Neuronal stem cell (in vitro differentiated cells): ENCODE results near the gene SPEM2.

Source experiments
- DNase-seq: peaks from one replicate; pipeline ENCODE4 v3.0.0-alpha.2; 2013; ENCODE audit warnings: low spot score
- H2AFZ ChIP-seq: one replicate; pipeline ENCODE4 v1.6.1; 2013; ENCODE audit warnings: mild to moderate bottlenecking, low read length, inconsistent platforms
- H2AK5ac ChIP-seq: 2 replicates; pipeline ENCODE4 v1.6.1; 2013; ENCODE audit warnings: low read depth, mild to moderate bottlenecking, inconsistent platforms, low read length, moderate library complexity, mixed read lengths
- H2BK120ac ChIP-seq: 2 replicates; pipeline ENCODE4 v1.6.1; 2013; ENCODE audit warnings: low read depth, mild to moderate bottlenecking, inconsistent platforms, low read length, moderate library complexity, mixed read lengths
- H2BK12ac ChIP-seq: one replicate; pipeline ENCODE4 v1.6.1; 2013; ENCODE audit warnings: low read length, inconsistent platforms
- H2BK15ac ChIP-seq: 2 replicates; pipeline ENCODE4 v1.6.1; 2013; ENCODE audit warnings: mild to moderate bottlenecking, low read length, inconsistent platforms, mixed read lengths
- H2BK5ac ChIP-seq: one replicate; pipeline ENCODE4 v1.6.1; 2013; ENCODE audit warnings: inconsistent platforms, mild to moderate bottlenecking, low read length, moderate library complexity
- H3K14ac ChIP-seq: one replicate; pipeline ENCODE4 v1.6.1; 2013; ENCODE audit warnings: low read length, inconsistent platforms
- H3K18ac ChIP-seq: 2 replicates; pipeline ENCODE4 v1.6.1; 2013; ENCODE audit warnings: low read length, inconsistent platforms
- H3K23ac ChIP-seq: 2 replicates; pipeline ENCODE4 v1.6.1; 2013; ENCODE audit warnings: low read depth, mild to moderate bottlenecking, mixed read lengths, low read length, inconsistent platforms; ENCODE audit not compliant: poor library complexity
- H3K27ac ChIP-seq: replicated peaks from 3 replicates; pipeline ENCODE4 v1.5.1; 2013; ENCODE audit warnings: low read length, inconsistent platforms
- H3K27me3 ChIP-seq, 3 experiments: 2 replicates each; pipeline ENCODE4 v1.6.1; 2013; ENCODE audit warnings: low read length in 3 of 3, mild to moderate bottlenecking in 2 of 3, inconsistent platforms in 1 of 3, low read depth in 1 of 3, mixed read lengths in 1 of 3, moderate library complexity in 1 of 3; ENCODE audit not compliant: control insufficient read depth in 3 of 3, insufficient read depth in 3 of 3
- H3K36me3 ChIP-seq, 2 donors: replicated peaks in 1 of 2; 2 replicates each; pipeline ENCODE4 v1.6.1; 2013; ENCODE audit warnings: low read length in 2 of 2; ENCODE audit not compliant: control insufficient read depth in 2 of 2, insufficient read depth in 2 of 2
- H3K4ac ChIP-seq: 2 replicates; pipeline ENCODE4 v1.6.1; 2013; ENCODE audit warnings: inconsistent platforms, mild to moderate bottlenecking, low read length, moderate library complexity
- H3K4me1 ChIP-seq, 2 donors: 1 replicate in 1 of 2; 2 replicates in 1 of 2; pipeline ENCODE4 v1.6.1; 2013; ENCODE audit warnings: low read length in 2 of 2, low read depth in 1 of 2; ENCODE audit not compliant: control insufficient read depth in 2 of 2, insufficient read depth in 1 of 2
- H3K4me2 ChIP-seq: one replicate; pipeline ENCODE4 v1.6.1; 2013; ENCODE audit warnings: mild to moderate bottlenecking, low read length, inconsistent platforms; ENCODE audit not compliant: insufficient read depth, poor library complexity, severe bottlenecking
- H3K4me3 ChIP-seq, 2 donors: 2 replicates each; pipeline ENCODE4 v1.5.1; 2013; ENCODE audit warnings: low read length in 2 of 2, mild to moderate bottlenecking in 2 of 2, inconsistent platforms in 1 of 2, moderate library complexity in 1 of 2
- H3K79me1 ChIP-seq: one replicate; pipeline ENCODE4 v1.6.1; 2013; ENCODE audit warnings: low read depth, mild to moderate bottlenecking, inconsistent platforms, low read length, moderate library complexity
- H3K9ac ChIP-seq: one replicate; pipeline ENCODE4 v1.6.1; 2013; ENCODE audit warnings: mild to moderate bottlenecking, low read depth, low read length, inconsistent platforms; ENCODE audit not compliant: poor library complexity
- H3K9me3 ChIP-seq, 2 donors: replicated peaks in 1 of 2; 2 replicates each; pipeline versions ENCODE3 to v1.6.1; 2013; ENCODE audit warnings: low read length in 2 of 2, mild to moderate bottlenecking in 2 of 2, inconsistent platforms in 1 of 2, low read depth in 1 of 2, mixed read lengths in 1 of 2, moderate library complexity in 1 of 2; ENCODE audit not compliant: control insufficient read depth in 2 of 2, insufficient read depth in 1 of 2
- H4K8ac ChIP-seq: one replicate; pipeline ENCODE4 v1.6.1; 2013; ENCODE audit warnings: low read depth, mild to moderate bottlenecking, inconsistent platforms, low read length, moderate library complexity
- H4K91ac ChIP-seq: one replicate; pipeline ENCODE4 v1.6.1; 2013; ENCODE audit warnings: low read length, low read depth, mild to moderate bottlenecking, inconsistent platforms; ENCODE audit not compliant: poor library complexity
- WGBS, 2 donors: extraction: QIAGEN DNeasy Blood & Tissue Kit; methylation state at CpG; one replicate each; pipeline ENCODE4 v1.1.7; 2013; ENCODE audit warnings: missing lambda C conversion rate in 2 of 2, mixed read lengths in 1 of 2; ENCODE audit not compliant: insufficient read length in 2 of 2, insufficient replicate concordance in 1 of 2; ENCODE audit errors: extremely low coverage in 2 of 2; 5-methylcytosine and 5-hydroxymethylcytosine counted together

Gene SPEM2

GRCh38 chr17:7426896-7427489 is 1.6 kb downstream of the SPEM2 start:
- no peaks in the 10 kb centered on the region for H3K9me3 ChIP-seq
- peak overlapping the region; percentile 97 for H2AK5ac ChIP-seq
- H2AFZ ChIP-seq: no peak overlapping the region
- no peaks in the 10 kb centered on the region for H3K27me3 ChIP-seq
- DNase-seq: no peak
- H2BK5ac ChIP-seq: peak overlapping the region; percentile 79
- peak overlapping the region; percentile 63 for H3K14ac ChIP-seq
- H3K23ac ChIP-seq: peak overlapping the region; percentile 1
- WGBS, 2 donors: no CpG with 5 or more reads among the region's 29 CpGs
- H3K4ac ChIP-seq: no peak overlapping the region
- no peak overlapping the region for H4K8ac ChIP-seq
- H2BK15ac ChIP-seq: peak overlapping the region; percentile 87
- no peak overlapping the region for H3K9ac ChIP-seq
- peaks cover 3% of the 10 kb centered on the region for H3K79me1 ChIP-seq
- H3K4me3 ChIP-seq: no peak overlapping the region
- H3K27ac ChIP-seq: no peak overlapping the region
- H3K4me2 ChIP-seq: no peak overlapping the region
- H3K4me1 ChIP-seq: peaks cover 0 to 1% of the 10 kb centered on the region in 2 donors
- peak overlapping the region; percentile 42 for H2BK12ac ChIP-seq
- H4K91ac ChIP-seq: no peak overlapping the region
- peak overlapping the region; percentile 65 for H3K18ac ChIP-seq
- H3K36me3 ChIP-seq: no peaks in the 10 kb centered on the region
- no peak overlapping the region for H2BK120ac ChIP-seq

- no peak overlapping the region for H3K23ac ChIP-seq
- no CpG with 5 or more reads among the region's 7 CpGs for WGBS, 2 donors
- no peak overlapping the region for H3K9ac ChIP-seq
- H2BK15ac ChIP-seq: peak overlapping the region; percentile 87
- H3K4me1 ChIP-seq: no peaks in the 10 kb centered on the region
- H3K18ac ChIP-seq: peak overlapping the region; percentile 65
- H3K79me1 ChIP-seq: peaks cover 3% of the 10 kb centered on the region
- H3K36me3 ChIP-seq: no peaks in the 10 kb centered on the region
- no peak overlapping the region for H3K27ac ChIP-seq
- H2AK5ac ChIP-seq: peak overlapping the region; percentile 97
- H3K4me2 ChIP-seq: no peak overlapping the region
- no peak overlapping the region for H3K4ac ChIP-seq
- H2AFZ ChIP-seq: no peak overlapping the region
- H2BK120ac ChIP-seq: no peak overlapping the region
- H4K91ac ChIP-seq: no peak overlapping the region
- H3K4me3 ChIP-seq: no peak overlapping the region
- peak overlapping the region; percentile 42 for H2BK12ac ChIP-seq
- H2BK5ac ChIP-seq: peak overlapping the region; percentile 79
- no peak overlapping the region for H4K8ac ChIP-seq
- H3K14ac ChIP-seq: peak overlapping the region; percentile 63
- H3K9me3 ChIP-seq: no peaks in the 10 kb centered on the region
- no peaks in the 10 kb centered on the region for H3K27me3 ChIP-seq
- DNase-seq: no peak
Observed at GRCh38 chr17:7427549-7427948, 2.1 kb downstream of the SPEM2 start.

GRCh38 chr17:7428557-7428956 is 3.1 kb downstream of the SPEM2 start, which contains the start of gene SPEM3:
Gene SPEM3 (plus strand): TSS chr17:7428857. CDS start chr17:7428903, 46 bp downstream.
- DNase-seq: no peak
- WGBS, 2 donors: no CpG with 5 or more reads among the region's 5 CpGs
- Histone ChIP-seq H4K8ac (no peak within 1 kb of the TSS), H3K4me3 (peak within 1 kb of the TSS in 1 of 2 donors; percentile 44), H2AK5ac (peak within 1 kb of the TSS; percentile 97), H2BK12ac (peak within 1 kb of the TSS; percentile 63), H2BK5ac (peak within 1 kb of the TSS; percentile 79), H2BK120ac (no peak within 1 kb of the TSS), H3K4me2 (no peak within 1 kb of the TSS), H2BK15ac (peak within 1 kb of the TSS; percentile 87), H3K23ac (no peak within 1 kb of the TSS), H3K4me1 (no peaks in the 10 kb centered on the region), H2AFZ (no peak within 1 kb of the TSS), H3K14ac (no peak within 1 kb of the TSS), H3K9ac (no peak within 1 kb of the TSS), H3K4ac (no peak within 1 kb of the TSS), H4K91ac (peak within 1 kb of the TSS; percentile 22), H3K18ac (no peak within 1 kb of the TSS), H3K36me3 (no peaks in the 10 kb centered on the region), H3K79me1 (peaks cover 3% of the 10 kb centered on the region), H3K9me3 (no peaks in the 10 kb centered on the region), H3K27ac (no peak within 1 kb of the TSS), H3K27me3 (no peaks in the 10 kb centered on the region)

- no peak overlapping the region for H3K4me3 ChIP-seq
- H2BK12ac ChIP-seq: peak overlapping the region; percentile 63
- no peaks in the 10 kb centered on the region for H3K9me3 ChIP-seq
- no peak overlapping the region for H3K27ac ChIP-seq
- H2BK5ac ChIP-seq: peak overlapping the region; percentile 13
- no peak overlapping the region for H2AFZ ChIP-seq
- H3K23ac ChIP-seq: peak overlapping the region; percentile 85
- H4K91ac ChIP-seq: no peak overlapping the region
- peak overlapping the region; percentile 94 for H2AK5ac ChIP-seq
- H3K4me1 ChIP-seq: no peaks in the 10 kb centered on the region
- H3K9ac ChIP-seq: no peak overlapping the region
- peak overlapping the region; percentile 43 for H4K8ac ChIP-seq
- H3K4ac ChIP-seq: no peak overlapping the region
- no peaks in the 10 kb centered on the region for H3K27me3 ChIP-seq
- no peak overlapping the region for H3K14ac ChIP-seq
- DNase-seq: no peak
- no peak overlapping the region for H3K4me2 ChIP-seq
- H3K36me3 ChIP-seq: no peaks in the 10 kb centered on the region
- no peak overlapping the region for H2BK15ac ChIP-seq
- no peak overlapping the region for H3K18ac ChIP-seq
- peaks cover 3% of the 10 kb centered on the region for H3K79me1 ChIP-seq
- WGBS, 2 donors: no CpG with 5 or more reads among the region's 10 CpGs
- H2BK120ac ChIP-seq: no peak overlapping the region
Observed at GRCh38 chr17:7429722-7430121, 4.3 kb downstream of the SPEM2 start.
